CD4-positive, alpha-beta T cell treated with Interferon gamma for 1 hour (primary cell): Measurements from ENCODE around the gene GRB2.

ENCODE experiments used
- DNase-seq: peaks from one replicate; pipeline ENCODE4 v3.0.0-alpha.2; 2020

The GRB2 gene

GRCh38 chr17:75271955-75272847, 133.3 kb downstream of the GRB2 start:
- DNase-seq: no peak

- peak; percentile 86 for DNase-seq
Observed at GRCh38 chr17:75271233-75271954, 134.1 kb downstream of the GRB2 start.

GRCh38 chr17:75270966-75271232, 134.6 kb downstream of the GRB2 start, which contains the start of gene MIF4GD:
Gene MIF4GD (minus strand): TSS chr17:75271231. CDS start chr17:75270195, 1,036 bp downstream.
- no peak for DNase-seq

- DNase-seq: peak; percentile 55
Observed at GRCh38 chr17:75270218-75270965, 135.1 kb downstream of the GRB2 start.

GRCh38 chr17:75269844-75270217, 135.6 kb downstream of the GRB2 start:
- DNase-seq: no peak
